NCI-H446 treated with DMSO at 0.1 percent for 48 hours (cell line): ENCODE data around the gene AAMP.

Source experiments
- DNase-seq: peaks from one replicate; lab custom pipeline; 2025; lab: John Stamatoyannopoulos, UW

The AAMP gene

DNA sequence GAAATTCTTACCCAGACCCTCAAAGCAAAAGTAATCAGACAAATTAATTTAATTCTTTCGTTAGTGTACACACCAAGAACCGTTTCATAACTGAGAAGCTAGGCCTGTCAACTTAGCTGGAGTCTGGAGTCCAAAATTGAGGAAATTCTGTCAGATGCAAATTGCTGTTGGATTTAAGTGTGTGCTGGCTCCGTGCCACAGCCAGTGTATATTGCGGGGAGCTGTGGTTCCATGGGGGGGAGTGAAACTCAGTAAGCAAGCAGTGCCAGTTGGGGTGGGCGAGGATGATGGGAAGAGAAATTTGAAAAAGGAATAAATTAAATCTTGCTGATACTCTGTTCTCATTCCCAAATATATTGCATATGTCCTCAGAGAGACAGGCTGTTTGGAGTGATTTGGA, 48.9 kb downstream of the AAMP start:
- DNase-seq: no peak

GRCh38 chr2:218219934-218220333, 50.0 kb downstream of the AAMP start:
- no peak for DNase-seq

- no peak for DNase-seq
Observed at GRCh38 chr2:218218268-218219185, 51.4 kb downstream of the AAMP start.

GRCh38 chr2:218217360-218218267, 52.3 kb downstream of the AAMP start:
- DNase-seq: no peak

GRCh38 chr2:218216674-218217359, 53.1 kb downstream of the AAMP start, which contains the start of gene ARPC2:
ARPC2 (plus strand) TSS chr2:218217189; CDS start chr2:218217471, 282 bp downstream.
- DNase-seq: peak; percentile 77

DNA sequence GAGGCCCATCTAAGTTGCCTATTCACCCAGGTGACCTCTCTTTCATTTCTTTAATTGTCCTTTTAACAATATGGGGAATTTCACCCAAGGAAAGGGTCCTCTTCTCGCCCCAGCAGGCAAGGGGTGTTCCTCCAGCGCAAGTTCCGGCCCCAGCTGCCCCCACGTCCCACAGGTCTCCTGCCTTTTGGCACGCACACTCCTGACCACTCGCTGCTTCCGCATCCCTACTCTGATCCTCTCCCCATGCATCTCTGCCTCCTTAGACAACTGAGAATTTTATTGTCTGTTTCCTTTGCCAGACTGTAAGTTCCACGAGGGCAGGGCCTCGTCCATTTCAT, 53.6 kb downstream of the AAMP start:
- no peak for DNase-seq
